HepG2 (cell line): Measurements from ENCODE around the gene UQCC2. TPM values are rescaled to one million over a fixed set of nuclear protein-coding genes. Genes with fewer than 3 reads are reported as not detected.

Experiments used
- CSRNP1 ChIP-seq: sonication (generic); formaldehyde crosslinking; IDR thresholded peaks from 2 replicates; pipeline ENCODE4 v1.8.1; 2023; ENCODE audit warnings: mild to moderate bottlenecking, missing genetic modification reagents
- FLYWCH1 ChIP-seq: sonication (generic); formaldehyde crosslinking; IDR thresholded peaks from 2 replicates; pipeline ENCODE4 v1.8.1; 2023; ENCODE audit warnings: mild to moderate bottlenecking, missing genetic modification reagents
- KDM2A ChIP-seq: sonication (generic); formaldehyde crosslinking; IDR thresholded peaks from 2 replicates; pipeline ENCODE4 v1.4.0; 2020; ENCODE audit warnings: low read depth, missing genetic modification reagents, borderline replicate concordance
- RARA ChIP-seq: IDR thresholded peaks from 2 replicates; pipeline ENCODE4 v1.6.1; 2016; ENCODE audit warnings: missing genetic modification reagents, missing compliant biosample characterization
- TIGD3 ChIP-seq: sonication (generic); formaldehyde crosslinking; IDR thresholded peaks from 2 replicates; pipeline ENCODE4 v1.5.1; 2020; ENCODE audit warnings: mild to moderate bottlenecking, missing genetic modification reagents, borderline replicate concordance
- ZGPAT ChIP-seq: IDR thresholded peaks from 2 replicates; pipeline ENCODE4 v1.6.1; 2016; ENCODE audit warnings: mild to moderate bottlenecking
- ZNF121 ChIP-seq: sonication (generic); formaldehyde crosslinking; IDR thresholded peaks from 2 replicates; pipeline ENCODE4 v1.5.0; 2020; ENCODE audit warnings: mild to moderate bottlenecking, missing genetic modification reagents
- ZNF30 ChIP-seq: sonication (generic); formaldehyde crosslinking; IDR thresholded peaks from 2 replicates; pipeline ENCODE4 v1.5.0; 2020; ENCODE audit warnings: mild to moderate bottlenecking, missing genetic modification reagents
- ZNF503 ChIP-seq: sonication (generic); formaldehyde crosslinking; IDR thresholded peaks from 2 replicates; pipeline ENCODE4 v1.4.0; 2020; ENCODE audit warnings: missing genetic modification reagents
- ZNF562 ChIP-seq: sonication (generic); formaldehyde crosslinking; IDR thresholded peaks from 2 replicates; pipeline ENCODE4 v1.8.0; 2022; ENCODE audit warnings: missing genetic modification reagents, borderline replicate concordance
- ZNF780A ChIP-seq: sonication (generic); formaldehyde crosslinking; IDR thresholded peaks from 2 replicates; pipeline ENCODE4 v1.8.0; 2022; ENCODE audit warnings: mild to moderate bottlenecking, missing genetic modification reagents, moderate library complexity
- polyA plus RNA-seq, 8 experiments: library from polyadenylated mRNA; depleted of rRNA in 3 of 8; stranded (reverse) in 7 of 8; unstranded in 1 of 8; fragments of >200 nt; fragmentation: Illumina TruSeq in 4 of 8; extraction: Trizol in 4 of 8; gene quantifications; 2 replicates each; pipeline versions ENCODE4 v1.2.1 to v1.2.3, GENCODE V29; 2011 to 2016; ENCODE audit warnings: low read depth in 4 of 8, missing spikeins in 1 of 8, mixed read lengths in 1 of 8; ENCODE audit not compliant: insufficient read depth in 1 of 8
- total RNA-seq, 5 experiments: library from RNA; depleted of rRNA; stranded (reverse); fragments of >200 nt; fragmentation: Illumina TruSeq; extraction: Trizol; gene quantifications; 2 replicates each; pipeline ENCODE4 v1.2.3, GENCODE V29; 2016; ENCODE audit warnings: low read depth in 1 of 5
- TF ChIP-seq, protein P1 (sequence below): sonication (generic); formaldehyde crosslinking; IDR thresholded peaks from 2 replicates; pipeline ENCODE4 v1.4.0; 2020; ENCODE audit warnings: mild to moderate bottlenecking, missing genetic modification reagents, borderline replicate concordance
- TF ChIP-seq, protein P2 (sequence below): sonication (generic); formaldehyde crosslinking; IDR thresholded peaks from 2 replicates; pipeline ENCODE4 v1.5.0; 2020; ENCODE audit warnings: mild to moderate bottlenecking, missing genetic modification reagents

UQCC2 gene
- total and polyA plus RNA-seq, 2 of the 13 experiments (the other 11 are each of a cell fraction or from before 2014, with no cell fraction given): 82.4 to 238 TPM

- TF ChIP-seq, protein P1, sequence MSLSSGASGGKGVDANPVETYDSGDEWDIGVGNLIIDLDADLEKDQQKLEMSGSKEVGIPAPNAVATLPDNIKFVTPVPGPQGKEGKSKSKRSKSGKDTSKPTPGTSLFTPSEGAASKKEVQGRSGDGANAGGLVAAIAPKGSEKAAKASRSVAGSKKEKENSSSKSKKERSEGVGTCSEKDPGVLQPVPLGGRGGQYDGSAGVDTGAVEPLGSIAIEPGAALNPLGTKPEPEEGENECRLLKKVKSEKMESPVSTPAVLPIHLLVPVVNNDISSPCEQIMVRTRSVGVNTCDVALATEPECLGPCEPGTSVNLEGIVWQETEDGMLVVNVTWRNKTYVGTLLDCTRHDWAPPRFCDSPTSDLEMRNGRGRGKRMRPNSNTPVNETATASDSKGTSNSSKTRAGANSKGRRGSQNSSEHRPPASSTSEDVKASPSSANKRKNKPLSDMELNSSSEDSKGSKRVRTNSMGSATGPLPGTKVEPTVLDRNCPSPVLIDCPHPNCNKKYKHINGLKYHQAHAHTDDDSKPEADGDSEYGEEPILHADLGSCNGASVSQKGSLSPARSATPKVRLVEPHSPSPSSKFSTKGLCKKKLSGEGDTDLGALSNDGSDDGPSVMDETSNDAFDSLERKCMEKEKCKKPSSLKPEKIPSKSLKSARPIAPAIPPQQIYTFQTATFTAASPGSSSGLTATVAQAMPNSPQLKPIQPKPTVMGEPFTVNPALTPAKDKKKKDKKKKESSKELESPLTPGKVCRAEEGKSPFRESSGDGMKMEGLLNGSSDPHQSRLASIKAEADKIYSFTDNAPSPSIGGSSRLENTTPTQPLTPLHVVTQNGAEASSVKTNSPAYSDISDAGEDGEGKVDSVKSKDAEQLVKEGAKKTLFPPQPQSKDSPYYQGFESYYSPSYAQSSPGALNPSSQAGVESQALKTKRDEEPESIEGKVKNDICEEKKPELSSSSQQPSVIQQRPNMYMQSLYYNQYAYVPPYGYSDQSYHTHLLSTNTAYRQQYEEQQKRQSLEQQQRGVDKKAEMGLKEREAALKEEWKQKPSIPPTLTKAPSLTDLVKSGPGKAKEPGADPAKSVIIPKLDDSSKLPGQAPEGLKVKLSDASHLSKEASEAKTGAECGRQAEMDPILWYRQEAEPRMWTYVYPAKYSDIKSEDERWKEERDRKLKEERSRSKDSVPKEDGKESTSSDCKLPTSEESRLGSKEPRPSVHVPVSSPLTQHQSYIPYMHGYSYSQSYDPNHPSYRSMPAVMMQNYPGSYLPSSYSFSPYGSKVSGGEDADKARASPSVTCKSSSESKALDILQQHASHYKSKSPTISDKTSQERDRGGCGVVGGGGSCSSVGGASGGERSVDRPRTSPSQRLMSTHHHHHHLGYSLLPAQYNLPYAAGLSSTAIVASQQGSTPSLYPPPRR (CRISPR knock-in tag): no peak
- TF ChIP-seq CSRNP1 (CRISPR knock-in tag) (peak; percentile 34; the same call in 1 of the 2 replicates), KDM2A (peak; percentile 61), ZNF121 (CRISPR knock-in tag) (no peak), ZNF503 (no peak), ZGPAT (CRISPR knock-in tag) (no peak), ZNF30 (CRISPR knock-in tag) (no peak), ZNF780A (CRISPR knock-in tag) (no peak), TIGD3 (CRISPR knock-in tag) (no peak), ZNF562 (CRISPR knock-in tag) (no peak), FLYWCH1 (CRISPR knock-in tag) (no peak), RARA (CRISPR knock-in tag) (peak; percentile 55)
- TF ChIP-seq, protein P2, sequence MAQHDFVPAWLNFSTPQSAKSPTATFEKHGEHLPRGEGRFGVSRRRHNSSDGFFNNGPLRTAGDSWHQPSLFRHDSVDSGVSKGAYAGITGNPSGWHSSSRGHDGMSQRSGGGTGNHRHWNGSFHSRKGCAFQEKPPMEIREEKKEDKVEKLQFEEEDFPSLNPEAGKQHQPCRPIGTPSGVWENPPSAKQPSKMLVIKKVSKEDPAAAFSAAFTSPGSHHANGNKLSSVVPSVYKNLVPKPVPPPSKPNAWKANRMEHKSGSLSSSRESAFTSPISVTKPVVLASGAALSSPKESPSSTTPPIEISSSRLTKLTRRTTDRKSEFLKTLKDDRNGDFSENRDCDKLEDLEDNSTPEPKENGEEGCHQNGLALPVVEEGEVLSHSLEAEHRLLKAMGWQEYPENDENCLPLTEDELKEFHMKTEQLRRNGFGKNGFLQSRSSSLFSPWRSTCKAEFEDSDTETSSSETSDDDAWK (CRISPR knock-in tag): no peak
These were observed 32.7 kb upstream of the UQCC2 start (continued) for GRCh38 chr6:33744001-33744848.
